CD4-positive, CD25-positive, alpha-beta regulatory T cell (primary cell): Measurements from ENCODE around the gene CTAGE6. TPM values are rescaled to one million over a fixed set of nuclear protein-coding genes. Genes with fewer than 3 reads are reported as not detected.
"Not testable (repeated sequence)": the region's sequence is repeated elsewhere in the genome, so short reads cannot be mapped to it uniquely, and the experiment has no call there.

Experiments
- ATAC-seq, 2 donors: fragments of 150-1000 bp; cut with Tn5 transposase; one replicate each; pipeline ENCODE4 v1.10.0; 2021; ENCODE audit warnings: low read depth in 2 of 2, moderate number of reproducible peaks in 2 of 2, moderate library complexity in 1 of 2
- DNase-seq, 3 donors: peaks; one replicate each; pipeline versions ENCODE4 v3.0.0 to v3.0.0-alpha.2; 2012 to 2022; ENCODE audit warnings: mixed read lengths in 1 of 3
- H3K27ac ChIP-seq: one replicate; pipeline ENCODE4 v1.7.0; 2013; ENCODE audit warnings: mild to moderate bottlenecking, low read length; ENCODE audit not compliant: insufficient read depth, poor library complexity, severe bottlenecking
- H3K27me3 ChIP-seq: one replicate; pipeline ENCODE4 v1.7.0; 2013; ENCODE audit warnings: low read length; ENCODE audit not compliant: control insufficient read depth, insufficient read depth
- H3K36me3 ChIP-seq: one replicate; pipeline ENCODE4 v1.7.0; 2013; ENCODE audit warnings: mild to moderate bottlenecking, low read length, moderate library complexity; ENCODE audit not compliant: control insufficient read depth, insufficient read depth
- H3K4me1 ChIP-seq: 2 replicates; pipeline ENCODE4 v1.7.0; 2013; ENCODE audit warnings: mild to moderate bottlenecking, low read length; ENCODE audit not compliant: insufficient read depth, control insufficient read depth, poor library complexity, severe bottlenecking
- H3K4me3 ChIP-seq: one replicate; pipeline ENCODE4 v1.7.0; 2013; ENCODE audit warnings: low read depth, mild to moderate bottlenecking, low read length, moderate library complexity
- H3K9me3 ChIP-seq, 2 experiments: 1 replicate in 1 of 2; 2 replicates in 1 of 2; pipeline ENCODE4 v1.7.0; 2013; ENCODE audit warnings: low read length in 2 of 2, mild to moderate bottlenecking in 1 of 2, moderate library complexity in 1 of 2; ENCODE audit not compliant: control insufficient read depth in 2 of 2
- H3K27ac Mint-ChIP-seq, 3 donors: one replicate each; pipeline ENCODE4 v1.8.0; 2020 to 2022; ENCODE audit warnings: mild to moderate bottlenecking in 3 of 3, mixed read lengths in 3 of 3, moderate library complexity in 2 of 3
- H3K27me3 Mint-ChIP-seq: one replicate; pipeline ENCODE4 v1.8.0; 2022; ENCODE audit warnings: mild to moderate bottlenecking, mixed read lengths
- H3K36me3 Mint-ChIP-seq: one replicate; pipeline ENCODE4 v1.8.0; 2020; ENCODE audit warnings: mixed read lengths
- H3K4me1 Mint-ChIP-seq, 4 donors: one replicate each; pipeline ENCODE4 v1.8.0; 2020 to 2022; ENCODE audit warnings: mixed read lengths in 4 of 4, mild to moderate bottlenecking in 1 of 4
- H3K4me3 Mint-ChIP-seq, 4 donors: one replicate each; pipeline ENCODE4 v1.8.0; 2020 to 2022; ENCODE audit warnings: mild to moderate bottlenecking in 4 of 4, mixed read lengths in 4 of 4, moderate library complexity in 3 of 4
- H3K9me3 Mint-ChIP-seq, 7 donors: one replicate each; pipeline ENCODE4 v1.8.0; 2020 to 2022; ENCODE audit warnings: mixed read lengths in 7 of 7, mild to moderate bottlenecking in 3 of 7, moderate library complexity in 2 of 7
- polyA plus RNA-seq, 4 donors: library from polyadenylated mRNA; unstranded; fragments of 300-500 nt; fragmentation: Illumina TruSeq; gene quantifications; one replicate each; pipeline ENCODE4 v1.2.3, GENCODE V29; 2021
- total RNA-seq: library from RNA; stranded (reverse); gene quantifications from one replicate; pipeline ENCODE4 v1.2.3, GENCODE V29; 2022

The CTAGE6 gene
- total and polyA plus RNA-seq, 5 donors from 2014 or later: 0.14 to 0.91 (median 0.31) TPM; not detected in 2

- H3K27me3 Mint-ChIP-seq, H3K4me1 Mint-ChIP-seq, H3K27ac ChIP-seq, H3K9me3 Mint-ChIP-seq, H3K36me3 Mint-ChIP-seq, H3K36me3 ChIP-seq, H3K4me1 ChIP-seq, H3K4me3 Mint-ChIP-seq, H3K4me3 ChIP-seq, H3K27ac Mint-ChIP-seq, H3K9me3 ChIP-seq, DNase-seq, H3K27me3 ChIP-seq, ATAC-seq: not testable (repeated sequence)
These were observed 45.7 kb downstream of the CTAGE6 start for GRCh38 chr7:143711727-143712324.

GRCh38 chr7:143709895-143710294, 47.6 kb downstream of the CTAGE6 start:
- not testable (repeated sequence) for H3K27me3 Mint-ChIP-seq, H3K4me1 ChIP-seq, H3K9me3 ChIP-seq, H3K4me3 ChIP-seq, H3K27ac Mint-ChIP-seq, H3K4me3 Mint-ChIP-seq, ATAC-seq, H3K27me3 ChIP-seq, H3K9me3 Mint-ChIP-seq, H3K36me3 ChIP-seq, H3K27ac ChIP-seq, DNase-seq, H3K36me3 Mint-ChIP-seq, H3K4me1 Mint-ChIP-seq

Other genes starting within 250 kb of the CTAGE6 start
- gene CTAGE15, start 185.9 kb downstream of the CTAGE6 start, total RNA-seq: 1.2 TPM
- under 1 TPM in 2 of 4 donors, not detected in 2; 0.14 to 0.18 TPM for gene CTAGE15, start 185.9 kb downstream of the CTAGE6 start, polyA plus RNA-seq
- gene TCAF2, start 136.7 kb downstream of the CTAGE6 start, total RNA-seq: 41.3 TPM
- 10 to 100 TPM; 12.7 to 13.9 (median 12.9) TPM for gene TCAF2, start 136.7 kb downstream of the CTAGE6 start, polyA plus RNA-seq
- gene TCAF1, start 144.5 kb upstream of the CTAGE6 start, total RNA-seq: 9.6 TPM
- 10 to 100 TPM in 2 of 4 donors, 1 to 10 TPM in 2; 5.6 to 13.0 (median 9.3) TPM for gene TCAF1, start 144.5 kb upstream of the CTAGE6 start, polyA plus RNA-seq
- not detected for gene OR2F2, start 177.5 kb upstream of the CTAGE6 start, total RNA-seq
- gene OR2F2, start 177.5 kb upstream of the CTAGE6 start, polyA plus RNA-seq: not detected
- gene OR2F1, start 197.1 kb upstream of the CTAGE6 start, total RNA-seq: not detected
- not detected for gene OR2F1, start 197.1 kb upstream of the CTAGE6 start, polyA plus RNA-seq
- gene OR6B1, start 242.6 kb upstream of the CTAGE6 start, total RNA-seq: not detected
- gene OR6B1, start 242.6 kb upstream of the CTAGE6 start, polyA plus RNA-seq: not detected